OCI-LY7 (cell line): Measurements from ENCODE around the gene PASD1. TPM values are rescaled to one million over a fixed set of nuclear protein-coding genes. Genes with fewer than 3 reads are reported as not detected.

Source experiments
- BruUV-seq: library from RNA; stranded (reverse); fragments of 400-500 nt; replicated peaks from 2 replicates; lab custom pipeline; 2021; lab: Mats Ljungman, UMichigan
- CTCF ChIA-PET: fragments of 300-600 bp; sonication (Branson Sonifier 250); formaldehyde crosslinking; loops from one replicate; lab custom pipeline; 2022; ENCODE audit warnings: antibody characterized with exemption; ENCODE audit not compliant: unreplicated experiment; lab: Charles Lee
- POLR2A ChIA-PET: fragments of 300-600 bp; sonication (Branson Sonifier 250); formaldehyde crosslinking; loops from one replicate; lab custom pipeline; 2022; ENCODE audit warnings: antibody characterized with exemption; lab: Charles Lee
- DNase-seq: peaks from one replicate; pipeline ENCODE4 v3.0.0-alpha.2; 2015; ENCODE audit warnings: low spot score
- H2AFZ ChIP-seq: fragments of 200-600 bp; sonication (generic), shearing (Covaris generic); 2 replicates; pipeline ENCODE4 v1.6.1; 2014; ENCODE audit warnings: mild to moderate bottlenecking, antibody characterized with exemption, low read length, moderate library complexity
- H3K27ac ChIP-seq: fragments of 200-600 bp; sonication (generic); 2 replicates; pipeline ENCODE4 v1.5.1; 2014; ENCODE audit warnings: mixed run types, low read depth, mild to moderate bottlenecking, moderate library complexity, low read length, inconsistent platforms; ENCODE audit not compliant: poor library complexity, severe bottlenecking
- H3K36me3 ChIP-seq: fragments of 200-600 bp; sonication (generic); 2 replicates; pipeline ENCODE4 v1.6.1; 2014; ENCODE audit warnings: mild to moderate bottlenecking, antibody characterized with exemption, low read length, moderate library complexity, mixed read lengths; ENCODE audit not compliant: insufficient read depth
- H3K4me1 ChIP-seq: fragments of 200-600 bp; sonication (generic); 2 replicates; pipeline ENCODE4 v1.5.1; 2014; ENCODE audit warnings: mild to moderate bottlenecking, low read length; ENCODE audit not compliant: insufficient read depth, poor library complexity, severe bottlenecking
- H3K4me2 ChIP-seq: fragments of 200-600 bp; sonication (generic); 2 replicates; pipeline ENCODE4 v1.6.1; 2014; ENCODE audit warnings: mild to moderate bottlenecking, low read length
- H3K4me3 ChIP-seq: fragments of 200-600 bp; sonication (generic); 2 replicates; pipeline ENCODE4 v1.5.1; 2014; ENCODE audit warnings: mild to moderate bottlenecking, low read depth, low read length; ENCODE audit not compliant: poor library complexity, severe bottlenecking
- H3K79me2 ChIP-seq: fragments of 200-600 bp; sonication (generic); 2 replicates; pipeline ENCODE4 v1.6.1; 2016; ENCODE audit warnings: low read depth, mild to moderate bottlenecking, low read length, moderate library complexity, mixed read lengths; ENCODE audit not compliant: insufficient read depth
- H3K9me2 ChIP-seq: fragments of 200-600 bp; sonication (generic); 2 replicates; pipeline ENCODE4 v1.6.1; 2016; ENCODE audit warnings: mild to moderate bottlenecking, low read length, mixed read lengths; ENCODE audit not compliant: insufficient read depth
- H3K9me3 ChIP-seq: fragments of 200-600 bp; sonication (generic); 2 replicates; pipeline ENCODE4 v1.6.1; 2014; ENCODE audit warnings: mild to moderate bottlenecking, mixed run types, low read length, mixed read lengths
- H4K20me1 ChIP-seq: fragments of 200-600 bp; sonication (generic); 2 replicates; pipeline ENCODE4 v1.6.1; 2014; ENCODE audit warnings: mild to moderate bottlenecking, antibody characterized with exemption, low read length, moderate library complexity, mixed read lengths; ENCODE audit not compliant: insufficient read depth
- EZH2phosphoT487 ChIP-seq: fragments of 200-600 bp; sonication (generic); IDR thresholded peaks from 2 replicates; pipeline ENCODE4 v1.6.1; 2018; ENCODE audit warnings: low read depth, borderline replicate concordance, mild to moderate bottlenecking, mixed run types, antibody characterized with exemption, low read length, moderate library complexity, mixed read lengths
- intact Hi-C: fragments of 100-400 bp; cut with micrococcal nuclease; formaldehyde crosslinking; loops from one replicate; pipeline ENCODE4 v1.10.0; 2022; ENCODE audit not compliant: unreplicated experiment
- total RNA-seq, 2 experiments: library from RNA; depleted of rRNA in 1 of 2; stranded (reverse); fragments of >200 nt in 1 of 2; shearing (Covaris generic) in 1 of 2; gene quantifications; 2 replicates each; pipeline ENCODE4 v1.2.3, GENCODE V29; 2014 to 2022
- TF ChIP-seq, protein P1 (sequence below): fragments of 200-600 bp; sonication (generic); conservative IDR thresholded peaks from 2 replicates; pipeline ENCODE4 v1.5.1; 2014; ENCODE audit warnings: mild to moderate bottlenecking, antibody characterized with exemption, low read length, moderate library complexity, mixed read lengths

Gene PASD1
- total RNA-seq, 2 experiments from 2014 or later = not detected

DNA sequence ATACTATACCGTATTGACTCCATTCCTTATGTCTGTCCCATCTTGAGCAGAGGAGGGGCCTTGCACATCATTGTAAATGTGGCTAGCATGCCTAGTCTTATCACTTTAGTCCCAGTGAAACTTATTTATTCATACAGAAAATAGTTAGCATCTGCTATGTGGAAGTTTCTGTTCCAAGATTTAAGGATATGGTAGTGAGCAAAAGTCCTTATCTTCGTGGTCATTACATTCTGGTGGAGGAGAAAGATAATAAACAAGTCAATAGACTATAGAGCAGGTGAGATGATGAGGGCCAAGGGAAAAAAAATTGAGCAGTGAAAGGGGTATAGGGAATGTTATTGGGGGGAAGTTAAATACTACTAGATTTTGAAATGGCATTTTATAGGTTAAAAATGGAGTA lies 68.3 kb downstream of the PASD1 start:
- H3K4me3 ChIP-seq = no peak overlapping the region
- no peaks in the 10 kb centered on the region for H3K79me2 ChIP-seq
- no peak for TF ChIP-seq EZH2phosphoT487
- TF ChIP-seq, protein P1, sequence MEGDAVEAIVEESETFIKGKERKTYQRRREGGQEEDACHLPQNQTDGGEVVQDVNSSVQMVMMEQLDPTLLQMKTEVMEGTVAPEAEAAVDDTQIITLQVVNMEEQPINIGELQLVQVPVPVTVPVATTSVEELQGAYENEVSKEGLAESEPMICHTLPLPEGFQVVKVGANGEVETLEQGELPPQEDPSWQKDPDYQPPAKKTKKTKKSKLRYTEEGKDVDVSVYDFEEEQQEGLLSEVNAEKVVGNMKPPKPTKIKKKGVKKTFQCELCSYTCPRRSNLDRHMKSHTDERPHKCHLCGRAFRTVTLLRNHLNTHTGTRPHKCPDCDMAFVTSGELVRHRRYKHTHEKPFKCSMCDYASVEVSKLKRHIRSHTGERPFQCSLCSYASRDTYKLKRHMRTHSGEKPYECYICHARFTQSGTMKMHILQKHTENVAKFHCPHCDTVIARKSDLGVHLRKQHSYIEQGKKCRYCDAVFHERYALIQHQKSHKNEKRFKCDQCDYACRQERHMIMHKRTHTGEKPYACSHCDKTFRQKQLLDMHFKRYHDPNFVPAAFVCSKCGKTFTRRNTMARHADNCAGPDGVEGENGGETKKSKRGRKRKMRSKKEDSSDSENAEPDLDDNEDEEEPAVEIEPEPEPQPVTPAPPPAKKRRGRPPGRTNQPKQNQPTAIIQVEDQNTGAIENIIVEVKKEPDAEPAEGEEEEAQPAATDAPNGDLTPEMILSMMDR = no peak
- no peaks in the 10 kb centered on the region for H4K20me1 ChIP-seq
- H3K36me3 ChIP-seq = no peaks in the 10 kb centered on the region
- POLR2A ChIA-PET = no interaction called here
- CTCF ChIA-PET = no interaction called here
- no peak overlapping the region for H3K27ac ChIP-seq
- no peak for DNase-seq
- no peaks in the 10 kb centered on the region for H3K9me2 ChIP-seq
- no peaks in the 10 kb centered on the region for H3K9me3 ChIP-seq
- H2AFZ ChIP-seq = no peak overlapping the region
- intact Hi-C loops = no loop called here
- no peak overlapping the region for H3K4me2 ChIP-seq
- BruUV-seq = no TSS peak
- no peaks in the 10 kb centered on the region for H3K4me1 ChIP-seq

DNA sequence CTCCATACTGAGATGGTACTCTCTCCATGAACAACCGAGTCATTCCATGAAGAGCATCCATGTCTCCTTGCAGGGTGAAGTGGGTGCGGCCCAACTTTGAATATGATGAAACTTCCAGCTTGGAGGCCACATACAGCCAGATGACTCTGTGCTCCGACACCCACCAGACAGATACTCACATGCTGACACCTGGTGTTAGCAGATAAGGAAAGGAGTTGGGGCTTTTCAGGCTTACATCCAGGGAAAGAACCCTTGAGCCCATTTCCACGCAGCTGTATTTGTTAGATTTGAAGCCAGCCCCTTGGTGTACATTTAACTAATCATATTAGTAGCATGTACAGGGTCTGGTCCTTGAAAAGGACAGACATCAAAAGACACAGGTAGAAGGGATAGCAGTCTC lies 69.7 kb downstream of the PASD1 start:
- Histone ChIP-seq H2AFZ (no peak overlapping the region), H3K4me3 (no peak overlapping the region), H3K36me3 (no peaks in the 10 kb centered on the region), H3K79me2 (no peaks in the 10 kb centered on the region), H4K20me1 (no peaks in the 10 kb centered on the region), H3K4me1 (no peaks in the 10 kb centered on the region), H3K9me3 (no peaks in the 10 kb centered on the region), H3K27ac (no peak overlapping the region), H3K4me2 (no peak overlapping the region), H3K9me2 (no peaks in the 10 kb centered on the region)
- BruUV-seq = no TSS peak
- intact Hi-C loops = no loop called here
- ChIA-PET POLR2A (interaction anchor here (0.6 kb wide), 1 partner anchor 51 kb away, joined by 3 read pairs; no protein-coding TSS in a partner anchor), CTCF (no interaction called here)
- no peak for TF ChIP-seq EZH2phosphoT487
- TF ChIP-seq, protein P1 = no peak
- no peak for DNase-seq

DNA sequence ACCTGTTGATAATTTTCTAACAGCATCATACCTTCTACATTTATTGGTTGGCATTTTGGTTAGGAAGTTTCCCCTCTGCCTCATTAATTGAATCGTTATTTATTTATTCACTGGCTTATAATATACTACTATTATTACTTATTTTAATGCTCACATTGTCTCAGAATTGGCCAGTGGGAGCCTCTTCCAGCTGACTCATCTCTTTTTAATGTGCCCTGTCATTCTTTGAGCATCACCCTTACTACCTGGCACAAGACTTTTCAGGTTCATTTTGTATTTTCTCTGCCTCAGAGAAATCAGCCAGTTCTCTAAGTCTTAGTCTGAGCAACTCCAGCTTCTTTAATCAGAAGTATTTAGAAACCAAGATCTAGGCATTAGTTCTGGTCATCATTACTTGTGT lies 71.5 kb downstream of the PASD1 start:
- Histone ChIP-seq H3K79me2 (no peaks in the 10 kb centered on the region), H3K36me3 (no peaks in the 10 kb centered on the region), H4K20me1 (no peaks in the 10 kb centered on the region), H3K4me1 (no peaks in the 10 kb centered on the region), H3K9me2 (no peaks in the 10 kb centered on the region), H3K27ac (no peak overlapping the region), H3K4me3 (no peak overlapping the region), H3K9me3 (no peaks in the 10 kb centered on the region), H3K4me2 (no peak overlapping the region), H2AFZ (no peak overlapping the region)
- BruUV-seq = no TSS peak
- DNase-seq = no peak
- ChIA-PET CTCF (no interaction called here), POLR2A (interaction anchor here (0.6 kb wide), 1 partner anchor 1658 kb away, joined by 3 read pairs; no protein-coding TSS in a partner anchor)
- intact Hi-C loops = no loop called here
- TF ChIP-seq EZH2phosphoT487 = no peak
- TF ChIP-seq, protein P1 = no peak
